HG02852 (cell line): ENCODE measurements around the gene AMBN.

Experiments used
- ATAC-seq: cut with Tn5 transposase; IDR thresholded peaks from one replicate; pipeline ENCODE4 v1.9.1; 2021; ENCODE audit warnings: mild to moderate bottlenecking, moderate library complexity; ENCODE audit not compliant: unreplicated experiment

The AMBN gene, protein sequence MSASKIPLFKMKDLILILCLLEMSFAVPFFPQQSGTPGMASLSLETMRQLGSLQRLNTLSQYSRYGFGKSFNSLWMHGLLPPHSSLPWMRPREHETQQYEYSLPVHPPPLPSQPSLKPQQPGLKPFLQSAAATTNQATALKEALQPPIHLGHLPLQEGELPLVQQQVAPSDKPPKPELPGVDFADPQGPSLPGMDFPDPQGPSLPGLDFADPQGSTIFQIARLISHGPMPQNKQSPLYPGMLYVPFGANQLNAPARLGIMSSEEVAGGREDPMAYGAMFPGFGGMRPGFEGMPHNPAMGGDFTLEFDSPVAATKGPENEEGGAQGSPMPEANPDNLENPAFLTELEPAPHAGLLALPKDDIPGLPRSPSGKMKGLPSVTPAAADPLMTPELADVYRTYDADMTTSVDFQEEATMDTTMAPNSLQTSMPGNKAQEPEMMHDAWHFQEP

DNA sequence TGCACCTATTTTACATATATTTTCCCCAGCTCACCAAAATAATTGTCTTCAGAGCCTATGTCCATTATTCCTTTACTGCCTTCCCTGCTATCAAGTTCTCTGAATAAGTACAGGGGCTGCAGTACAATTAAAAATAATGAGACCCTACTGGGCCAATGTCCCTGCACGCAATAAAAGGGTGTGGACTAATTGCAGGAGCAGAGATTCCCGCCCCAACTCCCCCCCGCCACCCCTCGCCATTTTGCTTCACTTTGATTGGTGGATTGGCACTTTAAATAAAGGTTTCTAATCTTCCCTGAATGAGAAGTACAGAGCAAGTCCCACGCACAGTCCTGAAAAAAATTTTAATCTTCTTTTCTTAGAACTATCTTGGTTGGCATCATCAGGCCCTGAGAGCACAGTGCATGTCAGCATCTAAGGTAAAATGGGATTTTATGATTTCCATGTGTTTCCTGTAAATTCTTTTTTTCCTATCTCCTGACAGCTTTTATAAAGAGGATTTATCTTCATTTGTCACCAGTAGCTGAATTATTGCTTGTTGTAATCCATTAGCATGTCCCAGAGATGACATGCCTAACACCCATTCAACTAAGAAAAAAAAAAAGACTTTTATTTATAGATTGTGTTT lies at the start of gene AMBN:
Gene AMBN (plus strand): TSS at position 302 of the 628 bp plus-strand sequence. CDS start 103 bp downstream, at position 405.
- ATAC-seq, result no peak

DNA sequence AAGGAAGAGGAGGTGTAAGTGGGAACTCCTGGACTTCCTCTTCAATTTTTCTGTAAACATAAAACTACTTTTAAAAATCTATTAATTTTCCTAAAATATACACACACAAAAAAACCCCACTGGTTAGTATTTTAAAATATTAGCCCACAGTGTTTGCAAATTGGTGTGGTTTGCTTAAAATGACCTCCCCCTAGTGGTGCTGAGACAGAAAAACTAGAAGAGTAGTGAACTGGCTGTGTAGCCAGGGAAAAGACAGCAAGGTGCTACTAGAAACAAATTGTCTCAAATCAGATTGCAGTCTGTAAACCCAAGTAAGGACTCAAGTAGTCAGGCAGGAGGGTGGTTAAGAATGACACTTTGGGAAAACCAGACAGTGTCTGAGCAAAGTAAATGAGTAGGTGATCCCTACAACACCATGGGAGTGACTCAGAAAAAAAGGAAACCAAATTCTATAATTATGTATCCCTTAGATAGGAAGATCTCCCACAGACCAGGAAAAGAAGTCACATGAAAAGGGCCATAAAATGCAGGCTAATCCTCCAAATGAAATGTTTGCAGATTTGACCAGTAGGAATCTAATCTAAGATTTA lies 47.7 kb upstream of the AMBN start:
- ATAC-seq, result peak; percentile 74

DNA sequence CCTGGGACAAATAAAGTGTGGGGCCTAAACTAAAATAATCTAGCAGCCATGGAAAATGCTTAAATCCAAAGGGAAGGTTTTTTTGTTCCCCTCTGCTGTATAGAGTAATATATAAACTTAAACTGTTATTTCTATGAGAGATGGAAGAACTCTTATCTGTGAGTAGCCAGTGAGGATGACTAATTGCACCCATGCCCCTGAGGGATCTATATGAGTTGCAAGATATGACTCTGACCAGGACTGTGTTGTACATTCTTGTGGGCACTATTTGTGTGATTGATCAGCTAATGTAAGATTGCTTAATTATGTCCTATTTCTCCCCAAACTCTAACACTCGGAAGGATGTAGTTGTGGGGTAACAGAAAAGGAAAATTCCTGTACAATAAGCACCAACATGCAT lies 35.2 kb upstream of the AMBN start:
- no peak for ATAC-seq

DNA sequence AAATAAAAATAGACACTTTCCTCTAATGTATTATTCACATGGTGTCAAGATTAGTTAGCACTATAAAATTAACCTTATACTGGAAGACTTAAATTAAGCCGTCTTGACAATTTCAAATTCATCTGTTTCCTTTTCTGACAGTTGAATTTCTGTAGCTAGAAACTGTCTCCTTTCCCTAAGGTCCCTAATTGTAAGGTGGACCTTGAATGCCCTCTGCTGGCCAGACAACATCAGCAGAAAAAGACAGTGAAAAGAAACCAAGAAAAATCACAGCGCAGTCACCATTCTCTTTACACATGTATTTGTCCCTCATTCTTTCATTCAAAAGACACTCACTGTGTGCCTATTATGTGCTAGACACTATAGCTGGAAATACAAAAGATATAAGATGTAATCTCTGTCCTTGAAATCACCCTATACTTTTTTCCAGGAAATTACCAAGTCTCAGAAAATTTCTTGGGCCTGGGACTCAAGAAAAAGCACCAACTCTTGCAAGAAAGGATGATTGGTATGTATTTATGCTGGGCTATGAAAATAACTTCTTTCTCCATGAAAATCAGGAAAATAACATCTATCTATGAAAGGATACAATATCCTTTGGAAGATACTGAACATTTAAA lies 32.7 kb upstream of the AMBN start:
- peak; percentile 67 for ATAC-seq

DNA sequence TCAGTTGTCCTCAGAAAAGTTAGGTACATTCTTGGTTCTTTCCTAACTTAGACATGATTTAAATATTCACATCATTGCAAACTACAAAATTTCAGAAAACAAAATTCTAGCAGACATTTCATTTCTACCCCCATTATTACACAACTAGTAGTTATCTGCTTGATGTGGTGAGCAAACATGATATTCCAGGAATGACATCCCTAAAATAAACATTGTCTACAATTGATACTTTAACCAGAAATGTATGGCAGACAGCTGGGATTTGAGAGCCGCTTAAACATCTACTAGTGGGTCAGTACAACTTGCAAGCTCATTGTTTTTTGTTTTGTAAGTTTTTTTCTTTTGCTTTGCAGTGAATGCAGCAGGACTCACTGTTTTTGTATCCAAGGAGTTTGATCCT lies 32.1 kb upstream of the AMBN start:
- no peak for ATAC-seq

DNA sequence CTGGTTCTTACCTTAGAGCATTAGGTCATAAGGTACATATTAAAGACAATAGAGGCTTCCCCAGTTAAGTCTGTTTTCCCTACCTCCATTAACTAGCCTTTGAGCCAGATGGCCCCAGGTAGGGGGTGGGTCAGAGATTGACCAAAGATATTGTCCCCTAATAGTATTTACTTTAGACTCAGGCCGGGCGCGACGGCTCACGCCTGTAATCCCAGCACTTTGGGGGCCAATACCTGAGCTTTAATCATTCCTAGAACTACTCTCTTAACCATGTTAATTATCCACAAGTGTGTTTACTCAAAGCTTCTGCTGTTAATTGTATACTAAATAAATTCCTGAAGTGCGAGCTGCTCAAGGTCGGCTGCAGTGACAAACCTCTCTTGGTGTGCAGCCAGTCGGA lies 28.0 kb upstream of the AMBN start:
- no peak for ATAC-seq

DNA sequence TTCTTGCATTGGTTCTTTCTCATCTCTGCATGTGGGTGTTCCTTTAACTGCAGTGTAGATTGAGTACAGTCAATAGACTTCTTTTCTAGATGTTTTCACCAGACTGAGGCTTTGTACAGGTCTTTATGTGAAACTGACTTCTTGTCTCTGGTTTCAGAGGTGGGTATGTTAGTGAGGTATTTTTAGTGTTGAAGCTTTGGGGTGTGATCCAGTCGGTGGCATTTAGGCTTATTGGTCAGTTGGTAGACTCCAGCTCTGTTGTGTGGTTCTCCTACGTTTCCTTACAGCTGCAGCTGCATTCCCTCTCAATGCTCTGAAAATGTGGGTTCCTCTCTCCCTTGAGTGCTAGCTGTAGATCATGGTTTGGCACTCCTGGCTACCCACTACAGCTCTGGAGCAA lies 21.3 kb upstream of the AMBN start:
- ATAC-seq, result no peak

DNA sequence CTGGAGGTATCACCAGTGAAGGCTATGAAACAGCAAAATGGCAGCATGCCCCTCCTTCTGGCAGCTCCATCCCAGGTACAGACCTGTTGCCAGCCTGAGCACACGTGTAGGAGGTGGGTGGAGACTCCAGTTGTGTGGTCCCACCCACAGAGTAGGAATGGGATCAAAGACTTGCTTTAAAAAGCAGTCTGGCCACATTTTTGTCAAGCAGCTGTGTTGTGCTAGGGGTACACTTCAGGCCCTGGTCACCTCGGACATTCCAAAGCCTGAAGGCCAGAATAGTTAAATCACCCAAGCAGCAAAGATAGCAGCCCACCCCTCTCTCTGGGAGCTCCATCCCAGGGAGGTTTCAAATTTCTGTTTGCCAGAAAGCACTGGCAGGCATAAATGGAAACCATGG lies 20.3 kb upstream of the AMBN start:
- no peak for ATAC-seq

DNA sequence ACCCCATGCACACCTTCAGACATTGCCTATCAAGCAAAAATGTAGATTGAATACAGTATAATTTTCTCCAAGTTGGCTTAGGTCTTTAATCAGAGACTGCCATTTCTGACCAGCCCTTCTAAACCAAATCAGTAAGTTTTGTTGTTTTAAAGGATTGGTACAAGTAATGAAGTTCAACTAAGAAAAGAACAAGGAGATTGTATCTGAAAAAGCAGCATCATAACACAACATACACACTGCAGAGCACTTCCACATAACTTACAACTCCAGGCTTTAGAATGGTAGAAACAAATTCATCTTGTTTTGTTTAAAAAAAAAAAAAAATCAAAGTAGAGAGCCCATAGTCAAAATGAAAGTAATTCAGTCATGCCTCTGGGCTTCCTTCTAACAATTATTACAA lies 16.1 kb upstream of the AMBN start:
- ATAC-seq, result no peak

DNA sequence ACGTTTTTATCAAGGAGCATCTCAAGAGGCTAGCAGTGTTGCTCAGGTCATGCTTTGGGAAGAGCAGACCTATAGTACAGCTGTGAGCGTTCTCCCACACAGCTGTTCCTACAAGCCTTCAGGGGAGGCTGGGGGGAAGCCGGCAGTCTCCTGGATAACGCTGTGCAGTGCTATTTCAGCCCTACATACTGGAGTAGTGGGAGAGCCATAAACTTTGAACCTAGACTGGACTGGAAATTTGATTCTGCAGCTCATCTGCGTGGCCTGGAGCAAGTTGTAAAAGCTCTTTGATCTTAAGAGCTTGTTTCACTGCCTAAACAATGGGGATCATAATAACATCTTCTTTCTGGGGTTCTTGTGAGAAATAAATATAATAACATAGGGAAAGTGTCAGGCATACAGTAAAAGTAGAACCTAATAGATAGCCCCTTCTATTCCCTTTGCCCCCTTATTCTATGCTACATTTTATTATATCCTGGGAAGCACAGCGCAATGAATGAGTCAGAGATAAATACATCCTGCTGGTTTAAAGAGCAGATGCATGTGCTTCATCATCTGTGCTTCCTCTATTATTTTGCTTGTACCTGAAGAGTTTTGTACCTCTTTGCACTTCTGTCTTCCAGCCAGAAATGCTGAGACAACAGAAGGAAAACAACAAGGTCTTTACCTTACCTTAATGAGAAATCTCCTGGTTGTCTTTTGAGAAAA lies 14.7 kb upstream of the AMBN start:
- ATAC-seq, result no peak

DNA sequence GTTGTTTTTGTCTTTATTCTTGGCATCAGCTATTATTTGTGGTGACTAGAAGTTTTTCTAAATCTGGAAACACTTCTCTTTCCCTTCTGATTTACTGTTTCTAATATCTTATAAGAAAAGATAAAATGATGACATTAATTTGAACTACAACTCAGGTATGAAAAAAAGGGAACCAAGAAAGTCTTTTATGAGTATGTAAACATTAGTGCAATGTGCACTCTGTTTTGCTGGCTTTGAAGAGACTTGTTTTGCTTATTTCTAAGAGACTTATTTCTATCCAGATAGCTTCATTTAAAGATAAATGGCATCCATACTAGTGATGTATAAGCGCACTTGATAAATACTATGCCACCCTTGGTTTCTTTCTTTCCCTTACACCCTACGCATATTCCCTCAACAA lies 10.1 kb upstream of the AMBN start:
- ATAC-seq, result no peak

DNA sequence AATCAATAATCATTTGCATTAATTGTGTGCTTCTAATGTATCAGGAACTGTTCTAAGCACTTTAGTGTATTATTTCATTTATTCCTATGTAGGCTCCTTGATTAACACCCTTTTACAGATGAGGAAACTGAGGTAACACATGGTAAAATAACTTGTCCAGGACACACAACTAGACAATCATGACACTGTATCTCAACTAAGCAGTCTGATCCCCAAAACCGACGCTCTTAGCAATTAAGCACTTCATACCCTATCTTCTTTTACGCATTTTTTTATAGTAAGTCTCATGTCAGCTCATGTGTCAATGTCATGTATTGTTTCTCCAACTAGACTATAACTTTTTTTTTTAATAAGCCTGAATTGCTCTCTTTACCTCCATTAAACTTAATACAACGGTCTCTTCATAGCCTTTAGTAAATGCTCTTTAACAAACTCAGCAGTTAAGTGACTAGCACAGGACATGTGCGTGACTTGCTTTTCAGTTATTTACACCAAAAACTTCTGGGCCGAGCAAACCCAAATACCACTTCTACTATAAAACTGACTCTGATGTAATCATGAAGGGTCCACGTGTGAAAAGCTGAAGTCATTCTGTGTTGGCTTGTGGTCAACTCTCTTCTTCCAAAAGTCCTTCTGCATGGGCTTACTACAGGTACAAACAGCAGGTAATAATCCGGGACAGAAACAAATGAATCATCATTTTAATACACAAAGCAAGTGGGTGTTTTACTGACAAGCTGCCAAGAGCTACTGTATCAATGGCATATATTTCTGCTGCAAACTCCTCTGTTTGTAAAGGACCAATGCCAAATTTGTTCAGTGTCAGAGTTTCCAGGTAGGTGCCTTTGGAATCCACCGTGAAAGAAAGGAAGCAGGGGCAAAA lies 7.9 kb upstream of the AMBN start:
- no peak for ATAC-seq

DNA sequence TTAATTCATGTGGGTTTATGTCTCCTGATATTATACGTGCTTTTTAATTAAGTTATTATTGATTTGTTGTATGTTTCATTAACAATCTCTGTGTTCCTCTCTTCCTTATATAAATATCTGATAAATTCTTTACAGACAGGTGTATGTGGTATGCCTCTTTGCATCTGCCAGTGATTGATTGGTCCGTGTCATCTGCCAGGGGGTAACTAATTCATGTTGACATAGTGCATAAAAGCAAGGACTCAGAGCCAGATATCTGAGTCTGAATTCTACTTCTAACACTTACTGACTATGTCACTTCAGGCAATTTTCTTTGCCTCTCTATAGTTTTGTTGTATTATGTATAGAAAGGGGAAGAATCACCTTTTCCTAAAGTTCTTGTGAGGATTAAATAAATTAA lies 5.2 kb upstream of the AMBN start:
- ATAC-seq, result no peak

DNA sequence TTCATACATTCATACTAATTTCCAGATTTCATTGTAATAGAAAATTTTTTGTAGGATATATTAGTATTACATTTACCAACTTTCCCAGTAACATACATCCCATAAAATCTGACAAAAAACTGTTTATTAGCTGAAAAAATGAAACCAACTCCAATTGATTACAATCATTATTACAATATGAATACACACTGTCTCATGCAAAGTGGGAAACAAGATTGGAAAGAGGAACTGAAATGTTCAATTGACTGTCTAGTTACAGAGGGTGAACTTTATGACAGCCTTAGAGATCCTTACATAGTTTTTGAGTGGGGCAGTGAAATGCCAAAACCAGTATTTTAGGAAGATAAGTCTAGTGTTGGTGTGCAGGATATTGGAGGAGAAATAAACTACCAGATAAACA lies 2.3 kb upstream of the AMBN start:
- peak; percentile 100 for ATAC-seq

DNA sequence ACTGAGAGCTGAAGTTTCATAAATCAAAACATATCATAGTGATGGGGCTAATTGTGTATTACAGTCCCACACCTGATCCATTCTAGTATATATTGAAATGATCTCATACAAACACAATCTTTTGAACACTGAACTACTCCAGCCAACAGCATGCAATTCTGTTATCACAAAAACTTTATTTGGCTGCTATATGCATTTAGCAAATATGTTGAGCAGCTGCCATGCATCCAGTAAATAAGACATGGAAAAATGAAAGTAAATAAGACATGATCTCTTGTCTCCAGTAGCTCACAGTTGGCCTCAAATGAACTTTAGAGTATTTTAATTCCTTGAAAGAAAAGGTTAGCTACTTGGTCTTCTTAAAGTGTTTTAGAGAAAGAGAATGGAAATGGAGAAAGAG lies 2.1 kb downstream of the AMBN start:
- ATAC-seq, result no peak

DNA sequence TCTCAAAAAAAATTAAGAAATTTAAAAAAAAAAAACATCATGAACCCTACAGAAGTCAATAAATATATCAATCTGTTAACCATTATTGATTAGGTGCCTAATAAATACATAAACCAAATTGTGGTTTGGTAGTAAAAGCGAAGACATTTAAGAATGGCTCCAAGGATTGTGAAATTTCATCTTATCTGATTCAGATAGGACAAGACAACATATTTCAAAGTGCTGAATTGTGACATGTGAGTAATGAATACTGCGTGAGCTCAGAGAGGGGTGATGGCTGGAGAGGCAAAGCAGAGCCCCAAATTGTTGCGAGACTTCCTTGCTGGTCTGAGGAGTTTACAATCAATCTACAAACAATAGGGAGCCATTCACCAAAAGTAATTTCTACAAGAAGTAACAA lies 8.2 kb downstream of the AMBN start:
- ATAC-seq, result no peak

DNA sequence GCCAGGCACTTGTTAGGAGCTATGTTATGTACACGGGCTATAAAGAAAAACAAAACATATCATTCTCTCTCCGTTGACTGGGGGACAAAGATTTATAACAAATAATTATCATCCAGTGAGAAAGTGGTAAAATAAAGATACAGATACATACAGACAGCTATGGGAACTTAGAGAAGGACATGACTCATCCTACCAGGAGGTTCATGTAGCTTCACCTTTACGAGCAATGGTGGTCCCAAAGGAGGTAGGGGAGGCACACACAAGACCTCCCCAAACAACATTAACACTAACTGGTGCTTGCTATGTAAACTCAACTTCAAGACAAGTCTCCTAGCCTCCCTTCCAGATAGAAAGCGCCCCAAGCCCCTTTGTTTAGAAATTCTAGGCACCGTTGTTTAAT lies 8.9 kb downstream of the AMBN start:
- ATAC-seq, result no peak

DNA sequence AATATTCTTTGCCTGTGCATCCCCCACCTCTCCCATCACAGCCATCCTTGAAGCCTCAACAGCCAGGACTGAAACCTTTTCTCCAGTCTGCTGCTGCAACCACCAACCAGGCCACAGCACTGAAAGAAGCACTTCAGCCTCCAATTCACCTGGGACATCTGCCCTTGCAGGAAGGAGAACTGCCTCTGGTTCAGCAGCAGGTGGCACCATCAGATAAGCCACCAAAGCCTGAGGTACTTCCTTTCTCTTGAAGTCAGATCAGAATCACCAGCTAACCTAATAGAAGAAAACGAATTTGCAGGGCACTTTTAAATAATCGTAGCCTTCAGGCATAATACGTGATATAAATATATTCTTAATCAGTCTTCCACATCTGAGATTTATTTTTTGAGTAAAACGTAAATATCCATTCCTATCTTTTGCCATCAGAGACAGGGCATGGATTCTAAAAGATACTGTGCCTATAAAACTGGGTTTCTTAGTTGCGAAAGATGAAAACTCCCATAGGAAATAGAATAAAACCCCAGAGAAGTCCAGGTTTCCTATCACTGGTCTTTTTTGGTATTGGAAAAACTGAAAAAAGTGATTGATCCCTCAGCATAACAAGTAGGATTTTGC lies 9.5 kb downstream of the AMBN start:
- peak; percentile 99 for ATAC-seq

DNA sequence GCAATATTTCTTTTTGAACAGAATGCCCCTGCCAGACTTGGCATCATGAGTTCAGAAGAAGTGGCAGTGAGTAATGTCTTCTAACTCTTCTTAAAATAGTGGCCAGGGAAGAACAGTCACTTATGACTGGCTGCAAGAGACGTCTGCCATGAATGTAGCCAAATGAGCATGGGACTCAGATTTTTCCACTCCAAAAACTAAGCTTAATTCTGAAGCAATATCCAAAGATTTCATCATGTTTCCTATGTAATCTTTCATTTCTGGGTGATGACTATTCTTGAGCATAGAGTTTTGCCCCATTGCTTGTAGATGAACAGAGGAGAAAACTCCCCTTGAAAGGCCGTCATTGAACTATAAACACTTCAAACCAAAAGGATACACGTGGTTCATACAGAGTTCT lies 11.8 kb downstream of the AMBN start:
- ATAC-seq, result no peak

DNA sequence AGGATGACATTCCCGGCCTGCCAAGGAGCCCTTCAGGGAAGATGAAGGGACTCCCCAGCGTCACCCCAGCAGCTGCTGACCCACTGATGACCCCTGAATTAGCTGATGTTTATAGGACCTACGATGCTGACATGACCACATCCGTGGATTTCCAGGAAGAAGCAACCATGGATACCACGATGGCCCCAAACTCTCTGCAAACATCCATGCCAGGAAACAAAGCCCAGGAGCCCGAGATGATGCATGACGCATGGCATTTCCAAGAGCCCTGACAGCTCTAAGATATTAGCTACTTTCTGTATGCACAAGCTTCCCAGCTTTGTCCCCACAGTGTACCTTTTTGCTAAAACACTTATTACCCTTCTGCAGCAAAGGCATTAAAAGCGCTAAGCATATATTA lies 14.4 kb downstream of the AMBN start:
- ATAC-seq, result no peak
